AG09319 (cell line): ENCODE data around the gene ST6GALNAC3.

Experiments used
- DNase-seq: peaks from one replicate; pipeline ENCODE4 v3.0.0-alpha.2; 2010; ENCODE audit warnings: low read depth; ENCODE audit errors: extremely low read depth
- TF ChIP-seq, protein P1 (sequence below): IDR thresholded peaks from 2 replicates; pipeline ENCODE4 v1.5.1; 2011; ENCODE audit warnings: low read depth, mild to moderate bottlenecking, inconsistent platforms, low read length, moderate library complexity

ST6GALNAC3 gene

DNA sequence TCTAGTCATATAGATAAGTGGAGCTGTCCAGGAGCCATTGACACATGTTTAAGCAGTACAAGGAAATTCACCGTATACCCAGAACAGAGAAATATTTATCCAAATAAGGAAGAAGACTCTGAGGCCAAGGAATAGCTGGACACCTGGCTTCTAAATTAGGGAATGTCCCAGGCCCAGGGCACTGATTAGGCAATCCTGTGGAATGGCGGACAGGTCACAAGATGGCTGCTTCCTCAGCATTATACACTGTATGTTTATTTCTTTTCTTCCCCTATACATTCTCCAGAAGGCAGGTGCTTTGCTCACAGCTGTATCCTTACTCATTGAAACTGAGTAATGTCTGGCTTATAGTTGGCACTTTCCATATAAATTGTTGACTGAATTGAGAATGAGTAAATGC lies 59.4 kb downstream of the ST6GALNAC3 start:
- DNase-seq = no peak
- TF ChIP-seq, protein P1, sequence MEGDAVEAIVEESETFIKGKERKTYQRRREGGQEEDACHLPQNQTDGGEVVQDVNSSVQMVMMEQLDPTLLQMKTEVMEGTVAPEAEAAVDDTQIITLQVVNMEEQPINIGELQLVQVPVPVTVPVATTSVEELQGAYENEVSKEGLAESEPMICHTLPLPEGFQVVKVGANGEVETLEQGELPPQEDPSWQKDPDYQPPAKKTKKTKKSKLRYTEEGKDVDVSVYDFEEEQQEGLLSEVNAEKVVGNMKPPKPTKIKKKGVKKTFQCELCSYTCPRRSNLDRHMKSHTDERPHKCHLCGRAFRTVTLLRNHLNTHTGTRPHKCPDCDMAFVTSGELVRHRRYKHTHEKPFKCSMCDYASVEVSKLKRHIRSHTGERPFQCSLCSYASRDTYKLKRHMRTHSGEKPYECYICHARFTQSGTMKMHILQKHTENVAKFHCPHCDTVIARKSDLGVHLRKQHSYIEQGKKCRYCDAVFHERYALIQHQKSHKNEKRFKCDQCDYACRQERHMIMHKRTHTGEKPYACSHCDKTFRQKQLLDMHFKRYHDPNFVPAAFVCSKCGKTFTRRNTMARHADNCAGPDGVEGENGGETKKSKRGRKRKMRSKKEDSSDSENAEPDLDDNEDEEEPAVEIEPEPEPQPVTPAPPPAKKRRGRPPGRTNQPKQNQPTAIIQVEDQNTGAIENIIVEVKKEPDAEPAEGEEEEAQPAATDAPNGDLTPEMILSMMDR = no peak

DNA sequence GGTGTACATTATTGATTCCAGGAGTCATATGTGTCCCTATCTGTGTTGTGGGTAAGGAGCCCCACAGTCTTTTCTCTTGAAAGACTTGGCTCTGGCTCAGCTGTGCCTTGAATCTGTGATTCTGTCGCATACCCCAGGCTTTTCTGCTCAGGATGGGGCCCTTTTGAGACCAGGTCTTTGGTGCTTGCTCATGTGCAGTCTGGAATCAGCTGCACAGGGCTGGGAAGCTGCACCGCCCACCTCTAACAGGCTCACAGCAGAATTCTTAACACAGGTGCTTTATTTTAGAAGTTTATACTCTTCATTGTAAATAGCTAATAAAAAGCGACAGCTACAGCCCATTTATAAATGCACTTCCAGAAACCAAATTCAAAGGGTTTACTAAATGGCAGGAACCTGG lies 61.3 kb downstream of the ST6GALNAC3 start:
- no peak for DNase-seq
- TF ChIP-seq, protein P1 = no peak

DNA sequence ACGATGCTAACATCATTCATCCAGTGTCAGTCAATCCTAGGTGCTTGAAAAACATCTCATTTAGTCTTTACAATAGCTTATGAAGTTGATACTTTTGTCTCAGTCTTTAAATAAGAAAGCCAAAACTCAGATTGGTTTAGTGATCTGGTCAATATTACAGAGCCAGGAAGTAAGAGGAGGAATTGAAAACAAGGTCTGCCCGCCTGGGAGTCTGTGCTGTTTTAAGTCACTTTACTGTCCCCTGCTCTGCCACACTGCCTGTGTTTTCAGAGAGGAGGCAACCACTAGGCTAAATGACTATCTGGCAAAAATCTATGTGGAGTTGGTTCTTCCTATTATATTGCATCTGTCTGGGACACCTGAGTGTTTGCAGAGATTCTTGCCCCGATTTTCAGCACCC lies 62.3 kb downstream of the ST6GALNAC3 start:
- TF ChIP-seq, protein P1 = no peak
- no peak for DNase-seq

DNA sequence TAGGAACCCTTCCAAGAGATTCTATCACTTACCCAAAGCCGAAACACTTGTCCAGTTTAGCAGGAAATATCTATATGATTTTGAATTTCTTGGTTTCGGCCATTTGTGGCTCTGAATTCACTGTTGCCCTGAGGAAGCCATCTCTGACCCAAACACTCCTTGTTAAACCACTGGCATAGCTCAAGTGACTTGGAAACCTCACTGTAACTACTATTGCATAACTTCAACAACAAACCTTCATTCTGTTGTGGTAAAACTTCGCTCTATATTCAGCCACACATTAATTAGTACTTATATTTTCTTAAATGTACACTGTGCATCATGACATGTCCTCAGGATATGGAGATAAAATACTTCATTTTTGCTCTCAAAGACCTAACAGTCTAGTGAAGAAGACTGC lies 63.2 kb downstream of the ST6GALNAC3 start:
- DNase-seq = no peak
- TF ChIP-seq, protein P1 = no peak

DNA sequence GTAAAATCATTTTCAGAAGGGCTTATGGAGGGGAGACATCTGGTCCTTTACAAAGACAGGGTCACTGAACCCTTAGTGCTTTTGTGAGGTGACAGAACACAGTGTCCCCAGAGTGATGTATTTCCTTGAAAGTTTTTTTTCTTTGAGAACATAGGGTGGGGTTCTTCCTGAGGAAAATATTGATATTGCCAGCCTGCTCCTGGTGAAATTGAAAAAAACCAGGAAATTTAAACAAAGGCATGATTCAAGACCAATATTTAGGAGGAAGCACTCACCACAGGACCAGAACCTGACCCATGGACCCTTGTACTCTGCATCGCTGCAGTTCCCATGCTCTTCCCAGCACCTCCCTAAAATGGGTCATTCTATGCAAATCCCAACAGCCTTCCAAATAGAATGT lies 63.7 kb downstream of the ST6GALNAC3 start:
- TF ChIP-seq, protein P1 = no peak
- no peak for DNase-seq

DNA sequence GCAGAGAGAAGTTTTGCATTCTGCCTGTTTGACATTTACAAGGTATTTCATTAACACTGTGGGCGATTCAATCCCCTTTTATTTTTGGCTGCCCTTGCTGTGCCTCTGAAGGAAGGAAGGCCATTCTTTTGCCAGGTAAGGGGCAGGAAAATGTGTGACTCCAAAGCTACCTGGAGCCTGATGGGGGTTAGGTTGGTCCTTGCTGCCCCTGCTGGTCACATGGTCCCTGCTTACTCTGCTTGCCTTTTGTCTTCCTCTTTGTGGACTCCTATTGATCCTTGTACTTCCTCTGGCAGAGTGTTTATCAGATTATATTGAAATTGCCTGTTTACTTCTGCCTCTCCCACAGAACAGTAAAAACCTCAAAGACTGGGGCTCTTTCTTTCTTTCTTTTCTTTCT lies 65.7 kb downstream of the ST6GALNAC3 start:
- TF ChIP-seq, protein P1 = no peak
- DNase-seq = no peak

DNA sequence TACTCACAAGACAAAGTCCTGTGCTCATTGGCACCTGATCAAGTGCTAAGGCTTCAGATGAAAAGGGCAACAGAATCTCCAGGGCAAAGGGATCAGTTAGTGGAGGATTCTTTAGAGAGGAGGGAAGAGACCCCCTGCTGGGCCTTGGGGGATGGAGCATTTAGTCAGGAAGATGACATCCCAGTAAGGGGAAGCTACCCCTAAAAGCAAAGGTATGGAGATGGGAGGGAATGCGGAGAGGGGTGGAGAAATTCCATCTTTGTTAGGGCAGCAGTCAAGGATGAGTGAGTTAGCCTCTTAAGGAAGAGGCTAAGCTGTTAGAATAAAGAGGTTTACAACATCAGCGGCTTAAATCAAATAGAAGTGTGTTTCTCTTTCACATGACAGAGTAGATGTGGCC lies 67.4 kb downstream of the ST6GALNAC3 start:
- no peak for DNase-seq
- TF ChIP-seq, protein P1 = no peak
